Peyer's patch (tissue), 4 donors: Measurements from ENCODE around the gene IVD. TPM values are rescaled to one million over a fixed set of nuclear protein-coding genes. Genes with fewer than 3 reads are reported as not detected.

ENCODE experiments used
- DNase-seq, 3 donors: peaks; one replicate each; pipeline ENCODE4 v3.0.0-alpha.2; 2017 to 2019
- H3K27ac ChIP-seq, 4 donors: fragments of 200-600 bp; sonication (generic); one replicate each; pipeline ENCODE4 v1.5.1; 2016 to 2019
- H3K27me3 ChIP-seq, 2 donors: fragments of 200-600 bp; sonication (generic); one replicate each; pipeline ENCODE4 v1.5.1; 2019
- H3K36me3 ChIP-seq, 3 donors: fragments of 200-600 bp; sonication (generic); one replicate each; pipeline ENCODE4 v1.5.1; 2016 to 2019
- H3K4me1 ChIP-seq, 4 donors: fragments of 200-600 bp; sonication (generic); one replicate each; pipeline ENCODE4 v1.5.1; 2016 to 2019
- H3K4me3 ChIP-seq, 4 donors: fragments of 200-600 bp; sonication (generic); 1 replicate in 3 of 4; 2 replicates in 1 of 4; pipeline ENCODE4 v1.5.1; 2016 to 2019; ENCODE audit warnings: mild to moderate bottlenecking in 1 of 4
- H3K9me3 ChIP-seq, 4 donors: fragments of 200-600 bp; sonication (generic); one replicate each; pipeline ENCODE4 v1.5.1; 2016 to 2019; ENCODE audit warnings: mild to moderate bottlenecking in 1 of 4
- POLR2A ChIP-seq, 2 donors: fragments of 450-650 bp; IDR thresholded peaks; one replicate each; pipeline ENCODE4 v1.5.1; 2017; ENCODE audit warnings: antibody characterized with exemption in 2 of 2, mild to moderate bottlenecking in 2 of 2, moderate library complexity in 2 of 2
- total RNA-seq, 4 donors: library from RNA; depleted of rRNA; stranded (reverse); fragments of >200 nt; gene quantifications; one replicate each; pipeline ENCODE4 v1.1.0, GENCODE V29; 2016
- TF ChIP-seq, protein P1 (sequence below), 6 experiments: fragments of 450-650 bp in 4 of 6; fragments of 200-600 bp in 2 of 6; sonication (generic) in 1 of 6; IDR thresholded peaks; one replicate each; pipeline ENCODE4 v1.5.1; 2017 to 2019; ENCODE audit warnings: antibody characterized with exemption in 6 of 6, mild to moderate bottlenecking in 3 of 6, moderate library complexity in 1 of 6

IVD gene
- total RNA-seq, 4 donors from 2014 or later: 42.9 to 87.6 (median 71.1) TPM

GRCh38 chr15:40397688-40398412, 7.7 kb upstream of the IVD start:
- peak overlapping the region in 1 of 4 donors; percentile 55 for H3K27ac ChIP-seq
- no peaks in the 10 kb centered on the region for H3K9me3 ChIP-seq
- peaks cover 0 to 5% (median 0%) of the 10 kb centered on the region in 3 donors for H3K36me3 ChIP-seq
- peak overlapping the region in 1 of 4 donors; percentile 3 for H3K4me3 ChIP-seq
- TF ChIP-seq POLR2A (IDR thresholded peaks at IDR 0.05): no peak
- TF ChIP-seq, protein P1, sequence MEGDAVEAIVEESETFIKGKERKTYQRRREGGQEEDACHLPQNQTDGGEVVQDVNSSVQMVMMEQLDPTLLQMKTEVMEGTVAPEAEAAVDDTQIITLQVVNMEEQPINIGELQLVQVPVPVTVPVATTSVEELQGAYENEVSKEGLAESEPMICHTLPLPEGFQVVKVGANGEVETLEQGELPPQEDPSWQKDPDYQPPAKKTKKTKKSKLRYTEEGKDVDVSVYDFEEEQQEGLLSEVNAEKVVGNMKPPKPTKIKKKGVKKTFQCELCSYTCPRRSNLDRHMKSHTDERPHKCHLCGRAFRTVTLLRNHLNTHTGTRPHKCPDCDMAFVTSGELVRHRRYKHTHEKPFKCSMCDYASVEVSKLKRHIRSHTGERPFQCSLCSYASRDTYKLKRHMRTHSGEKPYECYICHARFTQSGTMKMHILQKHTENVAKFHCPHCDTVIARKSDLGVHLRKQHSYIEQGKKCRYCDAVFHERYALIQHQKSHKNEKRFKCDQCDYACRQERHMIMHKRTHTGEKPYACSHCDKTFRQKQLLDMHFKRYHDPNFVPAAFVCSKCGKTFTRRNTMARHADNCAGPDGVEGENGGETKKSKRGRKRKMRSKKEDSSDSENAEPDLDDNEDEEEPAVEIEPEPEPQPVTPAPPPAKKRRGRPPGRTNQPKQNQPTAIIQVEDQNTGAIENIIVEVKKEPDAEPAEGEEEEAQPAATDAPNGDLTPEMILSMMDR (IDR thresholded peaks at IDR 0.05): no peak
- H3K4me1 ChIP-seq: no peaks in the 10 kb centered on the region
- DNase-seq: no peak
- no peaks in the 10 kb centered on the region for H3K27me3 ChIP-seq

DNA sequence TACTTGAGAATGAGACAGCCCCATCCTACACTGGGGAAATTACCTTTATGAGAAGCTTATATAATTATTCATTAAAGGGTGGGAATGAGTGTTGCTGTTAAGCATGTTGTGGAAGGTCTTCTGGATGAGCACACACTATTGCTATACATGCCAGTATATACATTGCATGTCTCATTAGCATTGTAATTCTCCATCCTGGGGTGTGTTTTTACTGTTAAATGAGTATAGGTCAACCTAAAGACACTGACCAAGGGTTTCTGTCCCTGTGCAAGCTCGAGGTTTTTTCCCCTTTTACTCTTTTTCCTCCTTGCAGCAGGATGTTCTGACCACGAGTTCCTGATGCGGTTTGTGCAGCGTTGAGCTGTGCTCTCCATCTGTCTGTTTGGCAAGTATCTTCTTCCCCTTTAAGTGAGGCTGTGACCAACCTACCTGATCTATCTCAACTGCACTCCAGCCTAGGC, 7.2 kb upstream of the IVD start:
- Histone ChIP-seq H3K4me3 (peak overlapping the region in 1 of 4 donors; percentile 3), H3K27me3 (no peaks in the 10 kb centered on the region), H3K4me1 (no peaks in the 10 kb centered on the region), H3K36me3 (peaks cover 0 to 5% (median 0%) of the 10 kb centered on the region in 3 donors), H3K9me3 (no peaks in the 10 kb centered on the region), H3K27ac (peak overlapping the region in 1 of 4 donors; percentile 55)
- peak in 2 of 3 donors; percentile 69 to 82 for DNase-seq
- no peak for TF ChIP-seq POLR2A (IDR thresholded peaks at IDR 0.05)
- TF ChIP-seq, protein P1 (IDR thresholded peaks at IDR 0.05): no peak

DNA sequence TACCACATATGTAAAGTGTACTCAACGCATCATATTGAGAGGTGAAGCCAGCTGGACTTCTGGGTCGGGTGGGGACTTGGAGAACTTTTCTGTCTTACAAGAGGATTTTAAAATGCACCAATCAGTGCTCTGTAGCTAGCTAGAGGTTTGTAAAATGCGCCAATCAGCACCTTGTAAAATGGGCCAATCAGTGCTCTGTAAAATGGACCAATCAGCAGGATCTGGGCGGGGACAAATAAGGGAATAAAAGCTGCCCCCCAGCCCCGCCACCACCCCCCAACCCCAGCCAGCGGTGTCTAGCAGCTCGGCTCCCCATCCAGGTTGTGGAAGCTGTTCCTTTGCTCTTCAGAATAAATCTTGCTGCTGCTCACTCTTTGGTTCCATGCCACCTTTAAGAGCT, 6.2 kb upstream of the IVD start:
- H3K27me3 ChIP-seq: no peaks in the 10 kb centered on the region
- H3K4me3 ChIP-seq: no peak overlapping the region
- TF ChIP-seq POLR2A (IDR thresholded peaks at IDR 0.05): no peak
- TF ChIP-seq, protein P1 (IDR thresholded peaks at IDR 0.05): no peak
- no peaks in the 10 kb centered on the region for H3K9me3 ChIP-seq
- H3K4me1 ChIP-seq: no peaks in the 10 kb centered on the region
- H3K27ac ChIP-seq: no peak overlapping the region
- no peaks in the 10 kb centered on the region for H3K36me3 ChIP-seq
- no peak for DNase-seq

DNA sequence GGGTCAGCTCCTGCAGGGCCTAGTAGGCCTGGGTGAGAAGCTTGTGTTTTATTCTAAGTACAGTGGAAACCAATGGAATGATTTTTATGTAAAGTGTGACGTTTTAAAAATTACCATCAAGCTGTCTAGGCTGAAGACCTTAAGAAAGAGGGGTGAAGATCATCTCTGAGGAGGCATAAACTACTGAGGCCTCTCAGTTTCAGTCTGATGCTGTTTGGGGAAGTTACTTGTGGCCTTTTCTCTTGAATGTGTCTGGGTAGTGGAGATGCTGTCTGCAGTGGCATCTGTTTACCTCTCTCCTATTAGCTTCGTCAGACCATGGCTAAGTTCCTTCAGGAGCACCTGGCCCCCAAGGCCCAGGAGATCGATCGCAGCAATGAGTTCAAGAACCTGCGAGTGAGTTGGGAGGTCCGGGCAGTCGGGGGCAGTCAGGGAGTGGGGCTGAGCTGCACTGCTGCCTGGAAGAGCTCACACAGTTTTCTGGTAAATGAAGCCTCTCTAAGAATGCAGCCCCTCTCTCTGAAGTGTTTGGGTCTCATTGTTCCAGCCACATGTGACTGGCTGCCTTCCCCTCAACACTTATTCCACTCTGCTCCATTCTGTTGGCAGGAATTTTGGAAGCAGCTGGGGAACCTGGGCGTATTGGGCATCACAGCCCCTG, 1.9 kb downstream of the IVD start:
- no peak for TF ChIP-seq POLR2A (IDR thresholded peaks at IDR 0.05)
- TF ChIP-seq, protein P1 (IDR thresholded peaks at IDR 0.05): no peak
- no peaks in the 10 kb centered on the region for H3K9me3 ChIP-seq
- H3K27ac ChIP-seq: peak overlapping the region in 1 of 4 donors; percentile 40
- no peak overlapping the region for H3K4me3 ChIP-seq
- no peaks in the 10 kb centered on the region for H3K27me3 ChIP-seq
- peaks cover 0 to 19% (median 0%) of the 10 kb centered on the region in 3 donors for H3K36me3 ChIP-seq
- DNase-seq: no peak
- H3K4me1 ChIP-seq: peaks cover 2 to 22% (median 9%) of the 10 kb centered on the region in 4 donors

GRCh38 chr15:40409366-40409765, 3.8 kb downstream of the IVD start:
- Histone ChIP-seq H3K4me3 (no peak overlapping the region), H3K36me3 (peaks cover 0 to 37% (median 0%) of the 10 kb centered on the region in 3 donors)
- TF ChIP-seq POLR2A (IDR thresholded peaks at IDR 0.05): no peak
- TF ChIP-seq, protein P1 (IDR thresholded peaks at IDR 0.05): no peak

More at GRCh38 chr15:40409366-40409765, 3.8 kb downstream of the IVD start:
- Histone ChIP-seq H3K27ac (no peak overlapping the region), H3K9me3 (no peaks in the 10 kb centered on the region), H3K4me1 (peaks cover 2 to 28% (median 9%) of the 10 kb centered on the region in 4 donors), H3K27me3 (no peaks in the 10 kb centered on the region)
- DNase-seq: no peak
